WTC11 (cell line): ENCODE results near the gene TSPAN18. TPM values are rescaled to one million over a fixed set of nuclear protein-coding genes. Genes with fewer than 3 reads are reported as not detected.

Experiments
- ATAC-seq: fragments of 200-7000 bp; cut with Tn5 transposase; 2 replicates; pipeline ENCODE4 v1.10.0; 2021; ENCODE audit warnings: mild to moderate bottlenecking, moderate library complexity
- CTCF ChIA-PET: fragments of 300-600 bp; sonication (Branson Sonifier 250); formaldehyde crosslinking; loops from one replicate; lab custom pipeline; 2021; ENCODE audit warnings: antibody characterized with exemption; lab: Charles Lee
- POLR2A ChIA-PET: fragments of 350-600 bp; sonication (Branson Sonifier 250); formaldehyde crosslinking; loops from one replicate; lab custom pipeline; 2021; ENCODE audit warnings: antibody characterized with exemption; lab: Charles Lee
- DNase-seq: peaks from one replicate; pipeline ENCODE4 v3.0.0; 2021; ENCODE audit warnings: low spot score
- H3K27ac Mint-ChIP-seq: 2 replicates; pipeline ENCODE4 v1.8.0; 2021; ENCODE audit warnings: mixed read lengths
- H3K27me3 Mint-ChIP-seq: 2 replicates; pipeline ENCODE4 v1.8.0; 2021; ENCODE audit warnings: low read depth, mild to moderate bottlenecking, moderate library complexity, mixed read lengths
- H3K36me3 Mint-ChIP-seq: 2 replicates; pipeline ENCODE4 v1.8.0; 2021; ENCODE audit warnings: mixed read lengths
- H3K4me1 Mint-ChIP-seq: 2 replicates; pipeline ENCODE4 v1.8.0; 2022; ENCODE audit warnings: mixed read lengths
- H3K4me3 Mint-ChIP-seq: 2 replicates; pipeline ENCODE4 v1.8.0; 2021; ENCODE audit warnings: mild to moderate bottlenecking, moderate library complexity, mixed read lengths
- H3K9me3 Mint-ChIP-seq: 2 replicates; pipeline ENCODE4 v1.8.0; 2021; ENCODE audit warnings: mixed read lengths
- CREM ChIP-seq: sonication (generic); formaldehyde crosslinking; IDR thresholded peaks from 2 replicates; pipeline ENCODE4 v1.8.1; 2022; ENCODE audit warnings: mild to moderate bottlenecking, missing genetic modification reagents, moderate library complexity
- CTCF ChIP-seq: fragments of 200-600 bp; IDR thresholded peaks from 2 replicates; pipeline ENCODE4 v1.8.0; 2022; ENCODE audit warnings: antibody characterized with exemption
- ELF4 ChIP-seq: sonication (generic); formaldehyde crosslinking; IDR thresholded peaks from 2 replicates; pipeline ENCODE4 v1.8.1; 2022; ENCODE audit warnings: low read depth, mild to moderate bottlenecking, moderate library complexity, missing genetic modification reagents
- GABPB1 ChIP-seq: sonication (generic); formaldehyde crosslinking; IDR thresholded peaks from 2 replicates; pipeline ENCODE4 v1.8.1; 2023; ENCODE audit warnings: mild to moderate bottlenecking, missing genetic modification reagents
- HMGA2 ChIP-seq: fragments of 250-450 bp; sonication (Bioruptor Pico); IDR thresholded peaks from 2 replicates; pipeline ENCODE4 v1.4.0; 2021; ENCODE audit warnings: mild to moderate bottlenecking, moderate library complexity
- HMGXB4 ChIP-seq: sonication (generic); formaldehyde crosslinking; IDR thresholded peaks from 2 replicates; pipeline ENCODE4 v1.8.1; 2023; ENCODE audit warnings: mild to moderate bottlenecking, moderate library complexity, missing genetic modification reagents
- IRF2 ChIP-seq: sonication (generic); formaldehyde crosslinking; IDR thresholded peaks from 2 replicates; pipeline ENCODE4 v1.8.0; 2022; ENCODE audit warnings: low read depth, missing genetic modification reagents, borderline replicate concordance
- MAX ChIP-seq: sonication (generic); formaldehyde crosslinking; IDR thresholded peaks from 2 replicates; pipeline ENCODE4 v1.8.0; 2022; ENCODE audit warnings: mild to moderate bottlenecking, missing genetic modification reagents
- NR3C1 ChIP-seq: sonication (generic); formaldehyde crosslinking; conservative IDR thresholded peaks from 2 replicates; pipeline ENCODE4 v1.8.1; 2023; ENCODE audit warnings: low read depth, mild to moderate bottlenecking, missing genetic modification reagents
- SMAD3 ChIP-seq: sonication (generic); formaldehyde crosslinking; IDR thresholded peaks from 2 replicates; pipeline ENCODE4 v1.8.0; 2022; ENCODE audit warnings: missing genetic modification reagents, mild to moderate bottlenecking, borderline replicate concordance
- ZNF423 ChIP-seq: fragments of 250-450 bp; sonication (Bioruptor Pico); IDR thresholded peaks from 2 replicates; pipeline ENCODE4 v2.1.2; 2022; ENCODE audit warnings: mild to moderate bottlenecking, moderate library complexity
- ZNF532 ChIP-seq: fragments of 250-450 bp; sonication (Bioruptor Pico); IDR thresholded peaks from 2 replicates; pipeline ENCODE4 v1.9.0; 2021; ENCODE audit warnings: mild to moderate bottlenecking, borderline replicate concordance
- total RNA-seq: library from RNA; stranded (reverse); gene quantifications from 3 replicates; pipeline ENCODE4 v1.2.3, GENCODE V29; 2021
- TF ChIP-seq, protein P1 (sequence below): sonication (generic); formaldehyde crosslinking; IDR thresholded peaks from 2 replicates; pipeline ENCODE4 v1.8.1; 2022; ENCODE audit warnings: low read depth, mild to moderate bottlenecking, moderate library complexity, missing genetic modification reagents, borderline replicate concordance
- TF ChIP-seq, protein P2 (sequence below): sonication (generic); formaldehyde crosslinking; IDR thresholded peaks from 2 replicates; pipeline ENCODE4 v1.8.0; 2023; ENCODE audit warnings: missing genetic modification reagents, mild to moderate bottlenecking, borderline replicate concordance

TSPAN18 gene
- total RNA-seq, 1 experiment from 2014 or later = 44.7 TPM

- Mint-ChIP-seq H3K27ac (no peak overlapping the region), H3K36me3 (peaks cover 6% of the 10 kb centered on the region), H3K4me1 (peaks cover 12% of the 10 kb centered on the region), H3K27me3 (no peaks in the 10 kb centered on the region), H3K9me3 (peaks cover 12% of the 10 kb centered on the region), H3K4me3 (no peak overlapping the region)
- no peak for DNase-seq
- TF ChIP-seq, protein P1, sequence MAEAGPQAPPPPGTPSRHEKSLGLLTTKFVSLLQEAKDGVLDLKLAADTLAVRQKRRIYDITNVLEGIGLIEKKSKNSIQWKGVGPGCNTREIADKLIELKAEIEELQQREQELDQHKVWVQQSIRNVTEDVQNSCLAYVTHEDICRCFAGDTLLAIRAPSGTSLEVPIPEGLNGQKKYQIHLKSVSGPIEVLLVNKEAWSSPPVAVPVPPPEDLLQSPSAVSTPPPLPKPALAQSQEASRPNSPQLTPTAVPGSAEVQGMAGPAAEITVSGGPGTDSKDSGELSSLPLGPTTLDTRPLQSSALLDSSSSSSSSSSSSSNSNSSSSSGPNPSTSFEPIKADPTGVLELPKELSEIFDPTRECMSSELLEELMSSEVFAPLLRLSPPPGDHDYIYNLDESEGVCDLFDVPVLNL (CRISPR knock-in tag) = no peak
- TF ChIP-seq SMAD3 (CRISPR knock-in tag) (no peak), CTCF (no peak)
- no peak for ATAC-seq
- ChIA-PET CTCF (interaction anchor here (0.6 to 1.6 kb wide), 3 partner anchors 8 to 95 kb away, joined by 3 to 4 read pairs (median 3); no protein-coding TSS in a partner anchor), POLR2A (no interaction called here)
Measured at GRCh38 chr11:44815917-44816456, 89.2 kb downstream of the TSPAN18 start.

DNA sequence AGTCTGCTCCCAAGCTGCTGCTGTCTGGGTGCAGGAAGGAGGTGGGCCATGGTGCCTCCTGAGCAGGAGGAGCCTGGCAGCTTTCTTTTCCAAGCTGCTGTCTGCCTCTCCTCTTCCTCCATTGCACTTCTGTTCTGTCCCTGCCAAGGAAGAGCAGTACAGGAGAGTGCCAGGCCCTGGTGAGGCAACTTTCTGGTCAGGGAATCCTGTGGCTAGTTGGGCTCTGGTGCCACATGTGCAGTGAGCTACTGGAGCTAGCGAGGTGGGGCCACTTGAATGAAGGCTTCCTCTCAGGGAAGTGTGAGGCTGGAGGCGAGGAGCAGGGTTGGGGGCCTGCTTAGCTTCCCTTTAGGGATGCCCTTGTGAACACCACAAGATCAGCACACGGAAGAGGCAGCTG, 90.0 kb downstream of the TSPAN18 start:
- DNase-seq = no peak
- Mint-ChIP-seq H3K9me3 (peaks cover 12% of the 10 kb centered on the region), H3K27me3 (no peaks in the 10 kb centered on the region; the same call in 1 of the 2 replicates), H3K4me3 (no peak overlapping the region), H3K36me3 (peaks cover 6% of the 10 kb centered on the region), H3K27ac (no peak overlapping the region), H3K4me1 (peaks cover 12% of the 10 kb centered on the region)
- ATAC-seq = no peak
- TF ChIP-seq MAX (no peak), CREM (CRISPR knock-in tag) (no peak), GABPB1 (CRISPR knock-in tag) (no peak), NR3C1 (CRISPR knock-in tag) (no peak), ZNF532 (no peak), IRF2 (CRISPR knock-in tag) (no peak), ZNF423 (CRISPR knock-in tag) (no peak), HMGXB4 (CRISPR knock-in tag) (no peak), ELF4 (CRISPR knock-in tag) (no peak), HMGA2 (CRISPR knock-in tag) (no peak)
- TF ChIP-seq, protein P2, sequence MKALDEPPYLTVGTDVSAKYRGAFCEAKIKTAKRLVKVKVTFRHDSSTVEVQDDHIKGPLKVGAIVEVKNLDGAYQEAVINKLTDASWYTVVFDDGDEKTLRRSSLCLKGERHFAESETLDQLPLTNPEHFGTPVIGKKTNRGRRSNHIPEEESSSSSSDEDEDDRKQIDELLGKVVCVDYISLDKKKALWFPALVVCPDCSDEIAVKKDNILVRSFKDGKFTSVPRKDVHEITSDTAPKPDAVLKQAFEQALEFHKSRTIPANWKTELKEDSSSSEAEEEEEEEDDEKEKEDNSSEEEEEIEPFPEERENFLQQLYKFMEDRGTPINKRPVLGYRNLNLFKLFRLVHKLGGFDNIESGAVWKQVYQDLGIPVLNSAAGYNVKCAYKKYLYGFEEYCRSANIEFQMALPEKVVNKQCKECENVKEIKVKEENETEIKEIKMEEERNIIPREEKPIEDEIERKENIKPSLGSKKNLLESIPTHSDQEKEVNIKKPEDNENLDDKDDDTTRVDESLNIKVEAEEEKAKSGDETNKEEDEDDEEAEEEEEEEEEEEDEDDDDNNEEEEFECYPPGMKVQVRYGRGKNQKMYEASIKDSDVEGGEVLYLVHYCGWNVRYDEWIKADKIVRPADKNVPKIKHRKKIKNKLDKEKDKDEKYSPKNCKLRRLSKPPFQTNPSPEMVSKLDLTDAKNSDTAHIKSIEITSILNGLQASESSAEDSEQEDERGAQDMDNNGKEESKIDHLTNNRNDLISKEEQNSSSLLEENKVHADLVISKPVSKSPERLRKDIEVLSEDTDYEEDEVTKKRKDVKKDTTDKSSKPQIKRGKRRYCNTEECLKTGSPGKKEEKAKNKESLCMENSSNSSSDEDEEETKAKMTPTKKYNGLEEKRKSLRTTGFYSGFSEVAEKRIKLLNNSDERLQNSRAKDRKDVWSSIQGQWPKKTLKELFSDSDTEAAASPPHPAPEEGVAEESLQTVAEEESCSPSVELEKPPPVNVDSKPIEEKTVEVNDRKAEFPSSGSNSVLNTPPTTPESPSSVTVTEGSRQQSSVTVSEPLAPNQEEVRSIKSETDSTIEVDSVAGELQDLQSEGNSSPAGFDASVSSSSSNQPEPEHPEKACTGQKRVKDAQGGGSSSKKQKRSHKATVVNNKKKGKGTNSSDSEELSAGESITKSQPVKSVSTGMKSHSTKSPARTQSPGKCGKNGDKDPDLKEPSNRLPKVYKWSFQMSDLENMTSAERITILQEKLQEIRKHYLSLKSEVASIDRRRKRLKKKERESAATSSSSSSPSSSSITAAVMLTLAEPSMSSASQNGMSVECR (CRISPR knock-in tag) = no peak
- CTCF ChIA-PET = interaction anchor here (0.6 to 1.6 kb wide), 3 partner anchors 31 to 95 kb away, joined by 3 read pairs; no protein-coding TSS in a partner anchor
- POLR2A ChIA-PET = interaction anchor here (0.7 kb wide), 1 partner anchor 78 kb away, joined by 3 read pairs; no protein-coding TSS in a partner anchor
